Activated CD8-positive, alpha-beta memory T cell treated with anti-CD3 and anti-CD28 coated beads, Interleukin-2, amount 10 ng/mL, durations not matched to agents 7 days and 5 days (primary cell): ENCODE results near the gene HAT1. TPM values are rescaled to one million over a fixed set of nuclear protein-coding genes. Genes with fewer than 3 reads are reported as not detected.
A peak's percentile ranks its signal among the peaks of the same experiment; 100 is the strongest.

Source experiments
- ATAC-seq: fragments of 150-1000 bp; cut with Tn5 transposase; one replicate; pipeline ENCODE4 v1.10.0; 2021; ENCODE audit warnings: moderate library complexity
- CTCF ChIA-PET: fragments of 350-600 bp; sonication (Branson Sonifier 250); formaldehyde crosslinking; loops from one replicate; lab custom pipeline; 2021; ENCODE audit warnings: antibody characterized with exemption; lab: Charles Lee
- DNase-seq: peaks from one replicate; pipeline ENCODE4 v3.0.0-alpha.2; 2020
- H3K27ac Mint-ChIP-seq: one replicate; pipeline ENCODE4 v1.8.0; 2021; ENCODE audit warnings: mild to moderate bottlenecking, mixed read lengths
- H3K27me3 Mint-ChIP-seq: one replicate; pipeline ENCODE4 v1.8.0; 2021; ENCODE audit warnings: mixed read lengths
- H3K36me3 Mint-ChIP-seq: one replicate; pipeline ENCODE4 v1.8.0; 2021; ENCODE audit warnings: mild to moderate bottlenecking, mixed read lengths
- H3K4me1 Mint-ChIP-seq: one replicate; pipeline ENCODE4 v1.8.0; 2021; ENCODE audit warnings: mixed read lengths
- H3K4me3 Mint-ChIP-seq: one replicate; pipeline ENCODE4 v1.8.0; 2021; ENCODE audit warnings: mild to moderate bottlenecking, moderate library complexity, mixed read lengths
- H3K9me3 Mint-ChIP-seq: one replicate; pipeline ENCODE4 v1.8.0; 2022; ENCODE audit warnings: low read depth, mixed read lengths
- total RNA-seq, 2 experiments: library from RNA; stranded (reverse); gene quantifications; one replicate each; pipeline ENCODE4 v1.2.3, GENCODE V29; 2021

Gene HAT1
- total RNA-seq, 2 experiments from 2014 or later, result 60.2 to 70.9 TPM

GRCh38 chr2:171999604-172000469 is 77.6 kb downstream of the HAT1 start, which contains the start of gene METAP1D:
Gene METAP1D (plus strand): TSS chr2:171999953. CDS start chr2:171999970, 17 bp downstream.
- no peaks in the 10 kb centered on the region for H3K36me3 Mint-ChIP-seq
- peaks cover 16% of the 10 kb centered on the region for H3K27me3 Mint-ChIP-seq
- peak; percentile 99 for ATAC-seq
- DNase-seq, result peak; percentile 91
- CTCF ChIA-PET, result interaction anchor here (1.0 to 1.5 kb wide), 2 partner anchors 103 to 106 kb away, joined by 3 to 4 read pairs; partner anchors contain the start of genes DLX2 and SLC25A12
- H3K4me3 Mint-ChIP-seq, result peak within 1 kb of the TSS; percentile 88
- H3K4me1 Mint-ChIP-seq, result peaks cover 27% of the 10 kb centered on the region
- no peaks in the 10 kb centered on the region for H3K9me3 Mint-ChIP-seq
- H3K27ac Mint-ChIP-seq, result peak within 1 kb of the TSS; percentile 91

- peaks cover 28% of the 10 kb centered on the region for H3K4me1 Mint-ChIP-seq
- CTCF ChIA-PET, result interaction anchor here (1.0 to 1.5 kb wide), 2 partner anchors 102 to 107 kb away, joined by 3 to 4 read pairs; partner anchors contain the start of genes DLX2 and SLC25A12
- H3K27me3 Mint-ChIP-seq, result peaks cover 13% of the 10 kb centered on the region
- ATAC-seq (no peak), DNase-seq (no peak)
- H3K4me3 Mint-ChIP-seq, result peak overlapping the region; percentile 88
- no peaks in the 10 kb centered on the region for H3K9me3 Mint-ChIP-seq
- H3K27ac Mint-ChIP-seq, result peak overlapping the region; percentile 91
- no peaks in the 10 kb centered on the region for H3K36me3 Mint-ChIP-seq
Measured at GRCh38 chr2:172000696-172001361, 78.6 kb downstream of the HAT1 start.

- no peaks in the 10 kb centered on the region for H3K27me3 Mint-ChIP-seq
- DNase-seq, result no peak
- peaks cover 3% of the 10 kb centered on the region for H3K9me3 Mint-ChIP-seq
- peaks cover 14% of the 10 kb centered on the region for H3K36me3 Mint-ChIP-seq
- no peak overlapping the region for H3K4me3 Mint-ChIP-seq
- peaks cover 27% of the 10 kb centered on the region for H3K4me1 Mint-ChIP-seq
- no peak for ATAC-seq
- CTCF ChIA-PET, result interaction anchor here (1.1 kb wide), 1 partner anchor 13 kb away, joined by 3 read pairs; no protein-coding TSS in a partner anchor
- H3K27ac Mint-ChIP-seq, result no peak overlapping the region
Measured at GRCh38 chr2:172007372-172007771, 85.1 kb downstream of the HAT1 start.

- DNase-seq, result no peak
- Mint-ChIP-seq H3K4me1 (peaks cover 30% of the 10 kb centered on the region), H3K9me3 (peaks cover 3% of the 10 kb centered on the region), H3K27me3 (no peaks in the 10 kb centered on the region), H3K27ac (no peak overlapping the region), H3K4me3 (no peak overlapping the region), H3K36me3 (peaks cover 14% of the 10 kb centered on the region)
- CTCF ChIA-PET, result no interaction called here
- ATAC-seq, result no peak
Measured at GRCh38 chr2:172009823-172010222, 87.6 kb downstream of the HAT1 start.

GRCh38 chr2:172011812-172012575 is 89.7 kb downstream of the HAT1 start:
- H3K9me3 Mint-ChIP-seq, result peaks cover 3% of the 10 kb centered on the region

GRCh38 chr2:172012677-172013391 is 90.6 kb downstream of the HAT1 start:
- Mint-ChIP-seq H3K27ac (peak overlapping the region; percentile 1), H3K9me3 (peaks cover 3% of the 10 kb centered on the region), H3K4me3 (no peak overlapping the region), H3K4me1 (peaks cover 29% of the 10 kb centered on the region), H3K27me3 (no peaks in the 10 kb centered on the region), H3K36me3 (peaks cover 11% of the 10 kb centered on the region)
- DNase-seq, result no peak
- no peak for ATAC-seq
- CTCF ChIA-PET, result interaction anchor here (0.8 to 1.1 kb wide), 2 partner anchors 9 to 70 kb away, joined by 3 read pairs; no protein-coding TSS in a partner anchor

More at GRCh38 chr2:172011812-172012575, 89.7 kb downstream of the HAT1 start:
- peak overlapping the region; percentile 62 for H3K27ac Mint-ChIP-seq
- CTCF ChIA-PET, result interaction anchor here (0.8 to 1.1 kb wide), 2 partner anchors 9 to 71 kb away, joined by 3 read pairs; no protein-coding TSS in a partner anchor
- H3K4me1 Mint-ChIP-seq, result peaks cover 29% of the 10 kb centered on the region
- DNase-seq (peak; percentile 47), ATAC-seq (peak; percentile 83)
- H3K36me3 Mint-ChIP-seq, result peaks cover 11% of the 10 kb centered on the region
- H3K27me3 Mint-ChIP-seq, result no peaks in the 10 kb centered on the region
- H3K4me3 Mint-ChIP-seq, result peak overlapping the region; percentile 52

GRCh38 chr2:172013396-172013795 is 91.1 kb downstream of the HAT1 start:
- DNase-seq (no peak), ATAC-seq (no peak)
- Mint-ChIP-seq H3K4me3 (no peak overlapping the region), H3K27ac (no peak overlapping the region), H3K9me3 (peaks cover 3% of the 10 kb centered on the region), H3K4me1 (peaks cover 29% of the 10 kb centered on the region), H3K27me3 (no peaks in the 10 kb centered on the region), H3K36me3 (peaks cover 11% of the 10 kb centered on the region)
- CTCF ChIA-PET, result interaction anchor here (0.7 kb wide), 1 partner anchor 645 kb away, joined by 3 read pairs; no protein-coding TSS in a partner anchor

- Mint-ChIP-seq H3K27ac (no peak overlapping the region), H3K9me3 (no peaks in the 10 kb centered on the region), H3K27me3 (no peaks in the 10 kb centered on the region), H3K36me3 (peaks cover 2% of the 10 kb centered on the region), H3K4me3 (no peak overlapping the region), H3K4me1 (no peaks in the 10 kb centered on the region)
- no peak for ATAC-seq
- DNase-seq, result no peak
- CTCF ChIA-PET, result interaction anchor here (1.3 kb wide), 2 partner anchors 9 to 14 kb away, joined by 3 read pairs; no protein-coding TSS in a partner anchor
Measured at GRCh38 chr2:172021074-172021931, 99.0 kb downstream of the HAT1 start.

- DNase-seq, result no peak
- CTCF ChIA-PET, result interaction anchor here (1.3 kb wide), 1 partner anchor 9 kb away, joined by 3 read pairs; no protein-coding TSS in a partner anchor
- no peaks in the 10 kb centered on the region for H3K27me3 Mint-ChIP-seq
- no peak overlapping the region for H3K27ac Mint-ChIP-seq
- ATAC-seq, result no peak
- no peaks in the 10 kb centered on the region for H3K4me1 Mint-ChIP-seq
- H3K36me3 Mint-ChIP-seq, result peaks cover 2% of the 10 kb centered on the region
- no peak overlapping the region for H3K4me3 Mint-ChIP-seq
- H3K9me3 Mint-ChIP-seq, result no peaks in the 10 kb centered on the region
Measured at GRCh38 chr2:172021955-172022354, 99.7 kb downstream of the HAT1 start.

- H3K27me3 Mint-ChIP-seq, result no peaks in the 10 kb centered on the region
- H3K4me1 Mint-ChIP-seq, result no peaks in the 10 kb centered on the region
- H3K4me3 Mint-ChIP-seq, result no peak overlapping the region
- H3K36me3 Mint-ChIP-seq, result no peaks in the 10 kb centered on the region
- no peaks in the 10 kb centered on the region for H3K9me3 Mint-ChIP-seq
- ATAC-seq (no peak), DNase-seq (no peak)
- H3K27ac Mint-ChIP-seq, result no peak overlapping the region
- CTCF ChIA-PET, result no interaction called here
Measured at GRCh38 chr2:172031536-172031935, 109.3 kb downstream of the HAT1 start.
